Neural progenitor cell (in vitro differentiated cells): ENCODE data around the gene KRTAP5-1.

Experiments
- EZH2 ChIP-seq: fragments of 200-600 bp; sonication (generic); IDR thresholded peaks from 2 replicates; pipeline ENCODE4 v1.6.1; 2017; ENCODE audit warnings: antibody characterized with exemption, mild to moderate bottlenecking, moderate library complexity
- TF ChIP-seq, protein P1 (sequence below): fragments of 200-600 bp; sonication (generic); IDR thresholded peaks from 2 replicates; pipeline ENCODE4 v1.5.1; 2017; ENCODE audit warnings: antibody characterized with exemption, mild to moderate bottlenecking

- TF ChIP-seq, protein P1, sequence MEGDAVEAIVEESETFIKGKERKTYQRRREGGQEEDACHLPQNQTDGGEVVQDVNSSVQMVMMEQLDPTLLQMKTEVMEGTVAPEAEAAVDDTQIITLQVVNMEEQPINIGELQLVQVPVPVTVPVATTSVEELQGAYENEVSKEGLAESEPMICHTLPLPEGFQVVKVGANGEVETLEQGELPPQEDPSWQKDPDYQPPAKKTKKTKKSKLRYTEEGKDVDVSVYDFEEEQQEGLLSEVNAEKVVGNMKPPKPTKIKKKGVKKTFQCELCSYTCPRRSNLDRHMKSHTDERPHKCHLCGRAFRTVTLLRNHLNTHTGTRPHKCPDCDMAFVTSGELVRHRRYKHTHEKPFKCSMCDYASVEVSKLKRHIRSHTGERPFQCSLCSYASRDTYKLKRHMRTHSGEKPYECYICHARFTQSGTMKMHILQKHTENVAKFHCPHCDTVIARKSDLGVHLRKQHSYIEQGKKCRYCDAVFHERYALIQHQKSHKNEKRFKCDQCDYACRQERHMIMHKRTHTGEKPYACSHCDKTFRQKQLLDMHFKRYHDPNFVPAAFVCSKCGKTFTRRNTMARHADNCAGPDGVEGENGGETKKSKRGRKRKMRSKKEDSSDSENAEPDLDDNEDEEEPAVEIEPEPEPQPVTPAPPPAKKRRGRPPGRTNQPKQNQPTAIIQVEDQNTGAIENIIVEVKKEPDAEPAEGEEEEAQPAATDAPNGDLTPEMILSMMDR, result no peak
- no peak for TF ChIP-seq EZH2
Observed at GRCh38 chr11:1560649-1561251, 24.3 kb downstream of the KRTAP5-1 start.
